Measurements from ENCODE around the gene NRL. TPM values are rescaled to one million over a fixed set of nuclear protein-coding genes. Genes with fewer than 3 reads are reported as not detected.

NRL gene
- polyA plus RNA-seq, 3 donors, result 1.1 to 1.5 (median 1.3) TPM

GRCh38 chr14:24151404-24152080, 36.8 kb upstream of the NRL start:
- Histone ChIP-seq H3K9me3 (replicated peaks in 1 of 2; ENCODE audit: control insufficient read depth in 1 of 2, insufficient read depth in 1 of 2, low read length in 2 of 2) (no peaks in the 10 kb centered on the region), H3K4me3 (replicated peaks in 1 of 3; ENCODE audit: low read depth in 2 of 3, low read length in 3 of 3) (no peak overlapping the region), H3K4me1 (ENCODE audit: control insufficient read depth in 1 of 2, insufficient read depth in 2 of 2, low read length in 2 of 2) (peaks cover 12 to 19% of the 10 kb centered on the region in 2 donors), H2AFZ (ENCODE audit: insufficient read depth, low read depth, low read length, poor library complexity, severe bottlenecking) (no peak overlapping the region), H3K27me3 (ENCODE audit: control insufficient read depth in 2 of 2, insufficient read depth in 2 of 2, low read length in 2 of 2) (no peaks in the 10 kb centered on the region), H3K4me2 (replicated peaks; ENCODE audit: extremely low read depth, low read length, poor library complexity, severe bottlenecking) (no peak overlapping the region), H3K9ac (ENCODE audit: insufficient read depth, low read length, poor library complexity, severe bottlenecking) (no peak overlapping the region), H4K20me1 (ENCODE audit: insufficient read depth, low read length) (peaks cover 45% of the 10 kb centered on the region), H3K79me2 (ENCODE audit: insufficient read depth, low read length) (peaks cover 49% of the 10 kb centered on the region), H3K36me3 (replicated peaks in 1 of 2; ENCODE audit: control insufficient read depth in 1 of 2, insufficient read depth in 2 of 2, low read length in 2 of 2) (peaks cover 65 to 73% of the 10 kb centered on the region in 2 donors), H3K27ac (ENCODE audit: low read depth in 1 of 2, low read length in 2 of 2) (no peak overlapping the region)
- Mint-ChIP-seq H3K27me3 (ENCODE audit: low read depth in 3 of 3) (peaks cover 0 to 2% (median 0%) of the 10 kb centered on the region in 3 donors), H3K4me3 (no peak overlapping the region), H3K27ac (peak overlapping the region in 2 of 7 donors; percentile 50 to 57), H3K36me3 (peaks cover 60 to 77% of the 10 kb centered on the region in 2 donors), H3K4me1 (peaks cover 26% of the 10 kb centered on the region), H3K9me3 (no peaks in the 10 kb centered on the region)
- WGBS (ENCODE audit: insufficient coverage), result 97% methylated on average over 6 of the region's 16 CpGs
- no peak for TF ChIP-seq CTCF (IDR thresholded peaks at IDR 0.05)
- DNase-seq, result no peak
- intact Hi-C loops (cut with micrococcal nuclease), result no loop called here

- peak in 1 of 3 donors; percentile 2 for DNase-seq
- H3K4me1 Mint-ChIP-seq, result peaks cover 26% of the 10 kb centered on the region
- peak overlapping the region in 1 of 7 donors; percentile 50 for H3K27ac Mint-ChIP-seq
- H4K20me1 ChIP-seq (ENCODE audit: insufficient read depth, low read length), result peaks cover 49% of the 10 kb centered on the region
- H3K36me3 ChIP-seq (replicated peaks in 1 of 2; ENCODE audit: control insufficient read depth in 1 of 2, insufficient read depth in 2 of 2, low read length in 2 of 2), result peaks cover 61 to 68% of the 10 kb centered on the region in 2 donors
- H3K9me3 Mint-ChIP-seq, result no peaks in the 10 kb centered on the region
- 94% methylated on average over 8 of the region's 9 CpGs for WGBS (ENCODE audit: insufficient coverage)
- H3K27me3 ChIP-seq (ENCODE audit: control insufficient read depth in 2 of 2, insufficient read depth in 2 of 2, low read length in 2 of 2), result no peaks in the 10 kb centered on the region
- TF ChIP-seq CTCF (IDR thresholded peaks at IDR 0.05), result no peak
- intact Hi-C loops (cut with micrococcal nuclease), result no loop called here
- H3K4me3 ChIP-seq (replicated peaks in 1 of 3; ENCODE audit: low read depth in 2 of 3, low read length in 3 of 3), result no peak overlapping the region
- H3K79me2 ChIP-seq (ENCODE audit: insufficient read depth, low read length), result peaks cover 53% of the 10 kb centered on the region
- H3K4me2 ChIP-seq (replicated peaks; ENCODE audit: extremely low read depth, low read length, poor library complexity, severe bottlenecking), result no peak overlapping the region
- H3K4me3 Mint-ChIP-seq, result no peak overlapping the region
- no peak overlapping the region for H3K9ac ChIP-seq (ENCODE audit: insufficient read depth, low read length, poor library complexity, severe bottlenecking)
- H2AFZ ChIP-seq (ENCODE audit: insufficient read depth, low read depth, low read length, poor library complexity, severe bottlenecking), result no peak overlapping the region
- H3K27ac ChIP-seq (ENCODE audit: low read depth in 1 of 2, low read length in 2 of 2), result no peak overlapping the region
- peaks cover 14 to 22% of the 10 kb centered on the region in 2 donors for H3K4me1 ChIP-seq (ENCODE audit: control insufficient read depth in 1 of 2, insufficient read depth in 2 of 2, low read length in 2 of 2)
- no peaks in the 10 kb centered on the region for H3K9me3 ChIP-seq (replicated peaks in 1 of 2; ENCODE audit: control insufficient read depth in 1 of 2, insufficient read depth in 1 of 2, low read length in 2 of 2)
- H3K27me3 Mint-ChIP-seq (ENCODE audit: low read depth in 3 of 3), result peaks cover 0 to 2% (median 0%) of the 10 kb centered on the region in 3 donors
- H3K36me3 Mint-ChIP-seq, result peaks cover 59 to 73% of the 10 kb centered on the region in 2 donors
Measured at GRCh38 chr14:24150993-24151392, 36.2 kb upstream of the NRL start.

All from CD14-positive monocyte (primary cell).